ENCODE measurements around the gene ATP5ME.

ATP5ME gene

DNA sequence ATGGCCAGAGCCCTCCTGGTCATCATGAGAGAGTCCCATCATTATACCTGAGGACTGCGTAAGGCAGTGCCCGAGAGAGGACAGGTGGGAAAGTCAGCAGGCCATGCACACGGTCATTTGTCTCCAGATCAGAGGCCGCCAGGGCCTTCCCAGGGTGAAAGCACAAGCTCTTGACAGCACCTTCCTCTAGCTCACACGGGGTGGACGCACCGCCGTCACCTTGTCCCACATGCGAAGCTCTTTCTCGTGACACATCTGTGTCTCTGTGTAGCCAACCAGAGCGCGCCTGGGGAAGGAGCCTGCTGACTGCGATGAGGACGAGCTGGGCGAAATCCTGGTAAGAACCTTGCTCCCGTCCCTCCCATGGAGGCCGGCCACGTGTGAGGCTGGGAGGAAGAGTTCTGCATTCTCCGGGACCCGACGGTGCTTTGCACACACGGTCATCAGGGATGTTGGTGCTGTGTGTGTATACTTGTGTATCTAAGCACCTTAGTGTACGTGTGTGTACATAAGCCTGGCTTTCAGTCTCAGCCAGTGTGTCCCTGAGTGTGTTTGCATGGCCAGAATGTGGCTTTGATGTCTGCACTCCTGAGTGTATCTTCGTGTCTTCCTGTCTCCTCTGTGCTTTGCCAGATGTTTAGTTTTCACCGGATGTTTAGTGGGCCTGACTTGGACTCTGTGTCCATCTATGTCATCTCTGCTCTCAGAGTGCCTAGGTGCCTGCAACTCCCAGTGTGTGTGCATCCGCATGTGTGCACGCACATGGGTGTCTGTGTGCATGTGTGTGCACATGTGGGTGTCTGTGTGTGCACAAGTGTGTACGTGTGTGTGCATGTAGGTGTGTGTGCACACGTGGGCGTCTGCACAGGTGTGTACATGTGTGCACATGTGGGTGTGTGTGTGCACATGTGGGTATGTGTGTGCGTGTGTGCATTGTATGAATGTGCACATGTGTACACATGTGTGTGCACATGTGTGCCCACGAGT lies 15.1 kb downstream of the ATP5ME start:
- no peak overlapping the region for H3K4me2 ChIP-seq (ENCODE audit: low read length)
- peaks cover 11% of the 10 kb centered on the region; the same call in 1 of the 2 replicates for H3K9me3 ChIP-seq (ENCODE audit: control insufficient read depth, insufficient read depth, low read length)
- no peaks in the 10 kb centered on the region for H3F3A ChIP-seq (ENCODE audit: control insufficient read depth, insufficient read depth)
- no peaks in the 10 kb centered on the region for H3K9me2 ChIP-seq (replicated peaks; ENCODE audit: control insufficient read depth, low read length)
- peaks cover 8% of the 10 kb centered on the region for H3K4me1 ChIP-seq (ENCODE audit: control insufficient read depth, low read length)
- H3K4me3 ChIP-seq (ENCODE audit: low read length): no peak overlapping the region
- no peaks in the 10 kb centered on the region for H3K79me2 ChIP-seq (ENCODE audit: control insufficient read depth, low read length)
- no peak overlapping the region for H3K27ac ChIP-seq (ENCODE audit: low read depth, low read length)
- H3K36me3 ChIP-seq (ENCODE audit: control insufficient read depth, low read length): no peaks in the 10 kb centered on the region
- no peak for TF ChIP-seq EZH2phosphoT487 (IDR thresholded peaks at IDR 0.05; ENCODE audit: borderline replicate concordance, low read length)
- TF ChIP-seq, protein P1, sequence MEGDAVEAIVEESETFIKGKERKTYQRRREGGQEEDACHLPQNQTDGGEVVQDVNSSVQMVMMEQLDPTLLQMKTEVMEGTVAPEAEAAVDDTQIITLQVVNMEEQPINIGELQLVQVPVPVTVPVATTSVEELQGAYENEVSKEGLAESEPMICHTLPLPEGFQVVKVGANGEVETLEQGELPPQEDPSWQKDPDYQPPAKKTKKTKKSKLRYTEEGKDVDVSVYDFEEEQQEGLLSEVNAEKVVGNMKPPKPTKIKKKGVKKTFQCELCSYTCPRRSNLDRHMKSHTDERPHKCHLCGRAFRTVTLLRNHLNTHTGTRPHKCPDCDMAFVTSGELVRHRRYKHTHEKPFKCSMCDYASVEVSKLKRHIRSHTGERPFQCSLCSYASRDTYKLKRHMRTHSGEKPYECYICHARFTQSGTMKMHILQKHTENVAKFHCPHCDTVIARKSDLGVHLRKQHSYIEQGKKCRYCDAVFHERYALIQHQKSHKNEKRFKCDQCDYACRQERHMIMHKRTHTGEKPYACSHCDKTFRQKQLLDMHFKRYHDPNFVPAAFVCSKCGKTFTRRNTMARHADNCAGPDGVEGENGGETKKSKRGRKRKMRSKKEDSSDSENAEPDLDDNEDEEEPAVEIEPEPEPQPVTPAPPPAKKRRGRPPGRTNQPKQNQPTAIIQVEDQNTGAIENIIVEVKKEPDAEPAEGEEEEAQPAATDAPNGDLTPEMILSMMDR (IDR thresholded peaks at IDR 0.05; ENCODE audit: low read depth, low read length, poor library complexity, severe bottlenecking): no peak
- H3K27me3 ChIP-seq (ENCODE audit: control insufficient read depth, low read length): no peaks in the 10 kb centered on the region
- H4K20me1 ChIP-seq (ENCODE audit: control insufficient read depth, insufficient read depth, low read depth, low read length): no peaks in the 10 kb centered on the region

DNA sequence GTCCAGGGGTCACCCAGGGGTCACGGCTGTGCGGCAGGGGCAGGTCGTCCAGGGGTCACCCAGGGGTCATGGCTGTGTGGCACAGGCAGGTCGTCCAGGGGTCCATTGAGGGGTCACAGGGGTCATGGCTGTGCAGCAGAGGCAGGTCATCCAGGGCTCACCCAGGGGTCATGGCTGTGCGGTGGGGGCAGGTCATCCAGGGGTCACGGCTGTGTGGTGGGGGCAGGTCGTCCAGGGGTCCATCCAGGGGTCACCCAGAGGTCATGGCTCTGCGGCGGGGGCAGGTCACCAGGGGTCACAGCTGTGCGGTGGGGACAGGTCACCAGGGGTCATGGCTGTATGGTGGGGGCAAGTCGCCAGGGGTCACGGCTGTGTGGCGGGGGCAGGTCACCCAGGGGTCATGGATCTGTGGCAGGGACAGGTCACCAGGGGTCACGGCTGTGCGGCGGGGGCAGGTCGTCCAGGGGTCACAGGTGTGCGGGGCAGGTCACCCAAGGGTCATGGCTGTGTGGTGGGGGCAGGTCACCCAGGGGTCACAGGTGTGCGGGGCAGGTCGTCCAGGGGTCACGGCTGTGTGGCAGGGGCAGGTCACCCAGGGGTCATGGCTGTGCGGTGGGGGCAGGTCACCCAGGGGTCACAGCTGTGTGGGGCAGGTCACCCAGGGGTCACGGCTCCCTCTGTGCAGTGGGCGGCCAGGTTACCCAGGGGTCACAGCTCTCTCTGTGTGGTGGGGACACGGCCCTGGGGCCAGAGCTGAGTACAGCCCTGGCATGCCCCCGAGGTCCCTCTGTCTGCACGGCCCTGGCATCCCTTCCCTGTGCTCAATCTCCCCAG lies 16.0 kb downstream of the ATP5ME start:
- peaks cover 11% of the 10 kb centered on the region; the same call in 1 of the 2 replicates for H3K9me3 ChIP-seq (ENCODE audit: control insufficient read depth, insufficient read depth, low read length)
- TF ChIP-seq, protein P1 (IDR thresholded peaks at IDR 0.05; ENCODE audit: low read depth, low read length, poor library complexity, severe bottlenecking): no peak
- TF ChIP-seq EZH2phosphoT487 (IDR thresholded peaks at IDR 0.05; ENCODE audit: borderline replicate concordance, low read length): no peak
- no peaks in the 10 kb centered on the region for H3K9me2 ChIP-seq (replicated peaks; ENCODE audit: control insufficient read depth, low read length)

GRCh38 chr4:657338-657833 lies 16.7 kb downstream of the ATP5ME start:
- no peak overlapping the region for H3K4me3 ChIP-seq (ENCODE audit: low read length)
- no peaks in the 10 kb centered on the region for H3K36me3 ChIP-seq (ENCODE audit: control insufficient read depth, low read length)
- no peak overlapping the region for H3K27ac ChIP-seq (ENCODE audit: low read depth, low read length)
- H3F3A ChIP-seq (ENCODE audit: control insufficient read depth, insufficient read depth): no peaks in the 10 kb centered on the region
- H3K4me1 ChIP-seq (ENCODE audit: control insufficient read depth, low read length): no peaks in the 10 kb centered on the region
- no peaks in the 10 kb centered on the region for H3K9me2 ChIP-seq (replicated peaks; ENCODE audit: control insufficient read depth, low read length)
- H4K20me1 ChIP-seq (ENCODE audit: control insufficient read depth, insufficient read depth, low read depth, low read length): no peaks in the 10 kb centered on the region
- peaks cover 11% of the 10 kb centered on the region; the same call in 1 of the 2 replicates for H3K9me3 ChIP-seq (ENCODE audit: control insufficient read depth, insufficient read depth, low read length)
- no peak overlapping the region for H3K4me2 ChIP-seq (ENCODE audit: low read length)
- H3K27me3 ChIP-seq (ENCODE audit: control insufficient read depth, low read length): no peaks in the 10 kb centered on the region
- TF ChIP-seq EZH2phosphoT487 (IDR thresholded peaks at IDR 0.05; ENCODE audit: borderline replicate concordance, low read length): no peak
- TF ChIP-seq, protein P1 (IDR thresholded peaks at IDR 0.05; ENCODE audit: low read depth, low read length, poor library complexity, severe bottlenecking): no peak
- no peaks in the 10 kb centered on the region for H3K79me2 ChIP-seq (ENCODE audit: control insufficient read depth, low read length)

More for the DNA sequence above, 16.0 kb downstream of the ATP5ME start:
- Histone ChIP-seq H3K27me3 (ENCODE audit: control insufficient read depth, low read length) (no peaks in the 10 kb centered on the region), H4K20me1 (ENCODE audit: control insufficient read depth, insufficient read depth, low read depth, low read length) (no peaks in the 10 kb centered on the region), H3K4me1 (ENCODE audit: control insufficient read depth, low read length) (peaks cover 2% of the 10 kb centered on the region), H3K36me3 (ENCODE audit: control insufficient read depth, low read length) (no peaks in the 10 kb centered on the region), H3K79me2 (ENCODE audit: control insufficient read depth, low read length) (no peaks in the 10 kb centered on the region), H3F3A (ENCODE audit: control insufficient read depth, insufficient read depth) (no peaks in the 10 kb centered on the region), H3K27ac (ENCODE audit: low read depth, low read length) (no peak overlapping the region), H3K4me3 (ENCODE audit: low read length) (no peak overlapping the region), H3K4me2 (ENCODE audit: low read length) (no peak overlapping the region)

Data from DOHH2 (cell line).